IMR-90 (cell line): ENCODE measurements around the gene ARHGAP15. TPM values are rescaled to one million over a fixed set of nuclear protein-coding genes. Genes with fewer than 3 reads are reported as not detected.

Source experiments
- ATAC-seq: fragments of 200-7000 bp; cut with Tn5 transposase; 2 replicates; pipeline ENCODE4 v1.9.1; 2020; ENCODE audit warnings: low read depth, mild to moderate bottlenecking, moderate library complexity
- BruUV-seq: library from RNA; stranded (reverse); fragments of 400-500 nt; replicated peaks from 2 replicates; lab custom pipeline; 2021; lab: Mats Ljungman, UMichigan
- CTCF ChIA-PET: fragments of 300-600 bp; formaldehyde crosslinking; extraction: SDS; loops from one replicate; lab custom pipeline; 2021; ENCODE audit warnings: antibody characterized with exemption; lab: Yijun Ruan, JAX
- POLR2A ChIA-PET: fragments of 300-600 bp; sonication (Branson Sonifier 250); formaldehyde crosslinking; loops from one replicate; lab custom pipeline; 2022; ENCODE audit warnings: antibody characterized with exemption; ENCODE audit not compliant: unreplicated experiment; lab: Charles Lee
- DNase-seq: peaks from one replicate; pipeline ENCODE4 v3.0.0; 2013
- H2AFZ ChIP-seq: replicated peaks from 2 replicates; pipeline ENCODE3; 2013; ENCODE audit warnings: low read length, mild to moderate bottlenecking; ENCODE audit not compliant: poor library complexity
- H2AK5ac ChIP-seq: 2 replicates; pipeline ENCODE4 v1.6.1; 2013; ENCODE audit warnings: low read depth, low read length, inconsistent platforms
- H2AK9ac ChIP-seq: replicated peaks from 2 replicates; pipeline ENCODE3; 2013; ENCODE audit warnings: mild to moderate bottlenecking, low read depth, low read length, moderate library complexity; ENCODE audit not compliant: poor library complexity
- H2BK120ac ChIP-seq: 2 replicates; pipeline ENCODE4 v1.6.1; 2013; ENCODE audit warnings: low read depth, low read length, inconsistent platforms
- H2BK15ac ChIP-seq: 3 replicates; pipeline ENCODE4 v1.6.1; 2013; ENCODE audit warnings: low read depth, low read length, inconsistent platforms
- H2BK20ac ChIP-seq: 2 replicates; pipeline ENCODE4 v1.6.1; 2013; ENCODE audit warnings: low read depth, mild to moderate bottlenecking, inconsistent platforms, low read length, moderate library complexity
- H2BK5ac ChIP-seq: 2 replicates; pipeline ENCODE4 v1.6.1; 2013; ENCODE audit warnings: mild to moderate bottlenecking, low read depth, low read length, inconsistent platforms; ENCODE audit not compliant: poor library complexity, severe bottlenecking
- H3K14ac ChIP-seq: replicated peaks from 2 replicates; pipeline ENCODE4 v1.6.1; 2013; ENCODE audit warnings: low read depth, low read length, inconsistent platforms
- H3K18ac ChIP-seq: 2 replicates; pipeline ENCODE4 v1.6.1; 2013; ENCODE audit warnings: low read depth, low read length, control low read depth
- H3K23ac ChIP-seq: 2 replicates; pipeline ENCODE4 v1.6.1; 2013; ENCODE audit warnings: low read depth, low read length, inconsistent platforms
- H3K27ac ChIP-seq: 2 replicates; pipeline ENCODE4 v1.5.1; 2013; ENCODE audit warnings: mild to moderate bottlenecking, control low read depth, low read length; ENCODE audit not compliant: insufficient read depth
- H3K27me3 ChIP-seq: 2 replicates; pipeline ENCODE4 v1.6.1; 2013; ENCODE audit warnings: low read length; ENCODE audit not compliant: control insufficient read depth, insufficient read depth
- H3K36me3 ChIP-seq: 2 replicates; pipeline ENCODE4 v1.6.1; 2013; ENCODE audit warnings: low read length, mixed read lengths; ENCODE audit not compliant: control insufficient read depth, insufficient read depth
- H3K4ac ChIP-seq: 2 replicates; pipeline ENCODE4 v1.6.1; 2013; ENCODE audit warnings: low read depth, low read length, inconsistent platforms
- H3K4me1 ChIP-seq: 2 replicates; pipeline ENCODE4 v1.6.1; 2013; ENCODE audit warnings: low read length, mixed read lengths; ENCODE audit not compliant: control insufficient read depth, insufficient read depth
- H3K4me2 ChIP-seq: 2 replicates; pipeline ENCODE4 v1.6.1; 2013; ENCODE audit warnings: low read depth, mild to moderate bottlenecking, control low read depth, low read length, moderate library complexity
- H3K4me3 ChIP-seq: 2 replicates; pipeline ENCODE4 v1.5.1; 2013; ENCODE audit warnings: low read depth, mild to moderate bottlenecking, control low read depth, low read length, moderate library complexity; ENCODE audit not compliant: insufficient read depth
- H3K56ac ChIP-seq: 2 replicates; pipeline ENCODE4 v1.6.1; 2013; ENCODE audit warnings: low read length, inconsistent platforms; ENCODE audit not compliant: insufficient read depth; ENCODE audit errors: extremely low read depth
- H3K79me1 ChIP-seq, 2 experiments: 2 replicates each; pipeline ENCODE4 v1.6.1; 2013; ENCODE audit warnings: low read length in 2 of 2, inconsistent platforms in 1 of 2, low read depth in 1 of 2
- H3K9ac ChIP-seq: 2 replicates; pipeline ENCODE4 v1.6.1; 2013; ENCODE audit warnings: low read depth, low read length, control low read depth
- H3K9me1 ChIP-seq: 2 replicates; pipeline ENCODE4 v1.6.1; 2013; ENCODE audit warnings: low read length, inconsistent platforms; ENCODE audit not compliant: insufficient read depth
- H3K9me3 ChIP-seq: 2 replicates; pipeline ENCODE4 v1.6.1; 2013; ENCODE audit warnings: low read length; ENCODE audit not compliant: control insufficient read depth, insufficient read depth
- H4K20me1 ChIP-seq: 2 replicates; pipeline ENCODE4 v1.6.1; 2013; ENCODE audit warnings: low read length, inconsistent platforms; ENCODE audit not compliant: insufficient read depth
- H4K5ac ChIP-seq: 2 replicates; pipeline ENCODE4 v1.6.1; 2013; ENCODE audit warnings: mild to moderate bottlenecking, low read depth, low read length, control low read depth
- H4K8ac ChIP-seq, 2 experiments: 2 replicates each; pipeline ENCODE4 v1.6.1; 2013; ENCODE audit warnings: low read depth in 2 of 2, low read length in 2 of 2, control low read depth in 1 of 2, inconsistent platforms in 1 of 2
- H4K91ac ChIP-seq: 2 replicates; pipeline ENCODE4 v1.6.1; 2013; ENCODE audit warnings: low read depth, low read length, inconsistent platforms; ENCODE audit not compliant: insufficient read depth
- CEBPB ChIP-seq: IDR thresholded peaks from 2 replicates; pipeline ENCODE4 v1.6.1; 2012; ENCODE audit warnings: low read depth, low read length, improper control_type of control experiment
- CHD1 ChIP-seq: IDR thresholded peaks from 2 replicates; pipeline ENCODE4 v1.6.1; 2012; ENCODE audit warnings: low read depth, low read length, improper control_type of control experiment
- MXI1 ChIP-seq: IDR thresholded peaks from 2 replicates; pipeline ENCODE4 v1.6.1; 2012; ENCODE audit warnings: low read depth, mild to moderate bottlenecking, low read length, moderate library complexity, borderline replicate concordance
- NFE2L2 ChIP-seq: fragments of 150-350 bp; IDR thresholded peaks from 2 replicates; pipeline ENCODE4 v1.6.1; 2016; ENCODE audit warnings: low read depth, mild to moderate bottlenecking, low read length
- RFX5 ChIP-seq: IDR thresholded peaks from 2 replicates; pipeline ENCODE4 v1.8.0; 2012; ENCODE audit warnings: low read depth, mild to moderate bottlenecking, low read length, moderate library complexity
- SMC3 ChIP-seq: fragments of 150-350 bp; IDR thresholded peaks from 2 replicates; pipeline ENCODE4 v1.6.1; 2016; ENCODE audit warnings: low read depth, mild to moderate bottlenecking, antibody characterized with exemption, low read length, moderate library complexity
- USF2 ChIP-seq: fragments of 150-350 bp; IDR thresholded peaks from 2 replicates; pipeline ENCODE4 v1.6.1; 2017; ENCODE audit warnings: mild to moderate bottlenecking, antibody characterized with exemption, low read length, low read depth
- WGBS, 2 experiments: methylation state at CpG; one replicate each; pipeline versions ENCODE4 v1.1.5 to v1.1.7; 2013; ENCODE audit warnings: missing lambda C conversion rate in 2 of 2; ENCODE audit not compliant: insufficient read length in 1 of 2; ENCODE audit errors: extremely low coverage in 2 of 2; 5-methylcytosine and 5-hydroxymethylcytosine counted together
- dilution Hi-C: fragments of 300-500 bp; cut with HindIII; formaldehyde crosslinking; loops from one replicate; pipeline ENCODE4 v1.14.3; 2018; ENCODE audit warnings: low sequenced_read_pairs; ENCODE audit not compliant: unreplicated experiment
- in situ Hi-C: fragments of 300-500 bp; cut with MboI; formaldehyde crosslinking; loops from 3 replicates; pipeline ENCODE4 v1.14.3; 2019; ENCODE audit warnings: low sequenced_read_pairs, inconsistent platforms, mixed read lengths
- intact Hi-C: fragments of 100-400 bp; cut with micrococcal nuclease; formaldehyde crosslinking; loops from 2 replicates; pipeline ENCODE4 v1.10.0; 2022
- polyA plus RNA-seq, 3 experiments: library from polyadenylated mRNA; depleted of rRNA; stranded (reverse); fragments of >200 nt; gene quantifications; 2 replicates each; pipeline ENCODE4 v1.2.3, GENCODE V29; 2012; ENCODE audit warnings: low replicate concordance in 1 of 3
- total RNA-seq: library from RNA; depleted of rRNA; stranded (reverse); fragments of >200 nt; gene quantifications from 2 replicates; pipeline ENCODE4 v1.2.3, GENCODE V29; 2012
- TF ChIP-seq, protein P1 (sequence below): conservative IDR thresholded peaks from 2 replicates; pipeline ENCODE4 v1.5.1; 2012; ENCODE audit warnings: mild to moderate bottlenecking, low read depth, low read length, improper control_type of control experiment

The ARHGAP15 gene
- total and polyA plus RNA-seq, 2 of the 4 experiments (the other 2 are of a cell fraction) = not detected

- Histone ChIP-seq H3K14ac (no peak overlapping the region), H3K4ac (no peak overlapping the region), H3K9ac (no peak overlapping the region), H2BK20ac (no peak overlapping the region), H3K18ac (no peak overlapping the region), H2AK9ac (no peak overlapping the region), H3K4me3 (no peak overlapping the region), H2BK120ac (no peak overlapping the region), H3K27me3 (peaks cover 4% of the 10 kb centered on the region; the same call in 1 of the 2 replicates), H3K4me2 (no peak overlapping the region), H3K23ac (no peak overlapping the region), H4K20me1 (no peaks in the 10 kb centered on the region), H3K56ac (no peak overlapping the region), H2AK5ac (no peak overlapping the region), H2BK15ac (no peak overlapping the region), H2AFZ (no peak overlapping the region), H4K8ac (no peak overlapping the region), H4K5ac (no peak overlapping the region), H4K91ac (no peak overlapping the region), H3K36me3 (no peaks in the 10 kb centered on the region), H3K4me1 (no peaks in the 10 kb centered on the region), H3K27ac (no peak overlapping the region), H2BK5ac (no peak overlapping the region), H3K79me1 (no peaks in the 10 kb centered on the region), H3K9me1 (no peaks in the 10 kb centered on the region), H3K9me3 (no peaks in the 10 kb centered on the region)
- ChIA-PET CTCF (interaction anchor here (1.2 kb wide), 1 partner anchor 14 kb away, joined by 3 read pairs; no protein-coding TSS in a partner anchor), POLR2A (no interaction called here)
- 40% methylated on average over 1 of the region's 5 CpGs; no CpG with 5 or more reads in 1 of the 2 experiments for WGBS, 2 experiments
- no TSS peak for BruUV-seq
- TF ChIP-seq, protein P1, sequence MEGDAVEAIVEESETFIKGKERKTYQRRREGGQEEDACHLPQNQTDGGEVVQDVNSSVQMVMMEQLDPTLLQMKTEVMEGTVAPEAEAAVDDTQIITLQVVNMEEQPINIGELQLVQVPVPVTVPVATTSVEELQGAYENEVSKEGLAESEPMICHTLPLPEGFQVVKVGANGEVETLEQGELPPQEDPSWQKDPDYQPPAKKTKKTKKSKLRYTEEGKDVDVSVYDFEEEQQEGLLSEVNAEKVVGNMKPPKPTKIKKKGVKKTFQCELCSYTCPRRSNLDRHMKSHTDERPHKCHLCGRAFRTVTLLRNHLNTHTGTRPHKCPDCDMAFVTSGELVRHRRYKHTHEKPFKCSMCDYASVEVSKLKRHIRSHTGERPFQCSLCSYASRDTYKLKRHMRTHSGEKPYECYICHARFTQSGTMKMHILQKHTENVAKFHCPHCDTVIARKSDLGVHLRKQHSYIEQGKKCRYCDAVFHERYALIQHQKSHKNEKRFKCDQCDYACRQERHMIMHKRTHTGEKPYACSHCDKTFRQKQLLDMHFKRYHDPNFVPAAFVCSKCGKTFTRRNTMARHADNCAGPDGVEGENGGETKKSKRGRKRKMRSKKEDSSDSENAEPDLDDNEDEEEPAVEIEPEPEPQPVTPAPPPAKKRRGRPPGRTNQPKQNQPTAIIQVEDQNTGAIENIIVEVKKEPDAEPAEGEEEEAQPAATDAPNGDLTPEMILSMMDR = no peak
- TF ChIP-seq CEBPB = no peak
- no peak for TF ChIP-seq MXI1
- TF ChIP-seq SMC3 = no peak
- TF ChIP-seq RFX5 = no peak
- no peak for TF ChIP-seq USF2
- TF ChIP-seq NFE2L2 = no peak
- TF ChIP-seq CHD1 = no peak
- DNase-seq (no peak), ATAC-seq (no peak)
- in situ Hi-C loops = no loop called here
- dilution Hi-C loops = no loop called here
- intact Hi-C loops = no loop called here
These were observed 19.5 kb downstream of the ARHGAP15 start for GRCh38 chr2:143148757-143149156.
